Measurements from ENCODE around the gene AAK1. TPM values are rescaled to one million over a fixed set of nuclear protein-coding genes. Genes with fewer than 3 reads are reported as not detected.
"Not testable (repeated sequence)": the region's sequence is repeated elsewhere in the genome, so short reads cannot be mapped to it uniquely, and the experiment has no call there.

AAK1 gene
- total RNA-seq, 1 experiment from 2014 or later: 30.6 TPM

- Histone ChIP-seq H3K4me1 (ENCODE audit: insufficient read depth, low read length) (no peaks in the 10 kb centered on the region), H3K27ac (ENCODE audit: insufficient read length, low read depth, low read length) (no peak overlapping the region), H3K14ac (ENCODE audit: insufficient read depth, low read length) (no peak overlapping the region), H3K4me2 (ENCODE audit: insufficient read depth, insufficient read length, low read length) (no peak overlapping the region), H3K23ac (ENCODE audit: insufficient read length, low read depth, low read length) (no peak overlapping the region), H4K20me1 (ENCODE audit: control insufficient read depth, insufficient read depth, insufficient read length) (no peaks in the 10 kb centered on the region), H2BK12ac (ENCODE audit: insufficient read length, low read depth, low read length) (no peak overlapping the region), H3K56ac (ENCODE audit: insufficient read length, low read depth, low read length) (no peak overlapping the region), H4K8ac (replicated peaks; ENCODE audit: insufficient read length, low read depth, low read length) (no peak overlapping the region), H3K79me1 (ENCODE audit: insufficient read depth, low read depth, low read length, poor library complexity, severe bottlenecking) (no peaks in the 10 kb centered on the region), H3K4ac (ENCODE audit: low read depth, low read length) (no peak overlapping the region), H3K23me2 (ENCODE audit: insufficient read length, low read depth, low read length, poor library complexity, severe bottlenecking) (no peaks in the 10 kb centered on the region), H3K9me3 (ENCODE audit: control insufficient read depth, low read depth, low read length) (no peaks in the 10 kb centered on the region), H3K79me2 (ENCODE audit: insufficient read depth, low read length) (no peaks in the 10 kb centered on the region), H2BK120ac (ENCODE audit: low read depth, low read length, poor library complexity, severe bottlenecking) (no peak overlapping the region), H3K27me3 (ENCODE audit: insufficient read depth, low read length) (no peaks in the 10 kb centered on the region), H4K91ac (ENCODE audit: insufficient read length, low read depth, low read length) (no peak overlapping the region), H2BK15ac (ENCODE audit: low read depth, low read length) (no peak overlapping the region), H4K5ac (ENCODE audit: insufficient read length, low read depth, low read length) (no peak overlapping the region), H3K9ac (ENCODE audit: extremely low read depth, insufficient read length, low read length) (no peak overlapping the region), H2AFZ (ENCODE audit: low read length) (no peak overlapping the region), H3T11ph (ENCODE audit: low read length) (no peak overlapping the region), H2BK5ac (ENCODE audit: insufficient read length, low read length) (no peak overlapping the region), H3K18ac (ENCODE audit: insufficient read length, low read depth, low read length) (no peak overlapping the region), H2BK20ac (ENCODE audit: low read depth, low read length, poor library complexity, severe bottlenecking) (no peak overlapping the region), H2AK5ac (ENCODE audit: insufficient read length, low read length) (no peak overlapping the region)
- Mint-ChIP-seq H3K4me3 (no peak overlapping the region), H3K36me3 (ENCODE audit: insufficient read depth in 1 of 3, low read depth in 3 of 3) (no peaks in the 10 kb centered on the region), H3K9me3 (peaks cover 0 to 4% of the 10 kb centered on the region in 2 experiments; a peak in 2 of 5 replicates), H3K27ac (no peak overlapping the region), H3K4me1 (peaks cover 0 to 4% of the 10 kb centered on the region in 2 experiments; a peak in 3 of 4 replicates), H3K27me3 (ENCODE audit: low read depth) (no peaks in the 10 kb centered on the region; the same call in 1 of the 2 replicates)
- no peak for TF ChIP-seq CTCF (conservative IDR thresholded peaks at IDR 0.05)
- no CpG with 5 or more reads among the region's 3 CpGs for WGBS (ENCODE audit: extremely low coverage, insufficient read length, low lambda C conversion rate)
- no peak for DNase-seq
These were observed 20.3 kb upstream of the AAK1 start for GRCh38 chr2:69663860-69664259.

GRCh38 chr2:69662547-69662946 is 19.0 kb upstream of the AAK1 start:
- DNase-seq; H2BK120ac ChIP-seq (ENCODE audit: low read depth, low read length, poor library complexity, severe bottlenecking); H3K9me3 ChIP-seq (ENCODE audit: control insufficient read depth, low read depth, low read length); H3K27me3 ChIP-seq (ENCODE audit: insufficient read depth, low read length); H3K23me2 ChIP-seq (ENCODE audit: insufficient read length, low read depth, low read length, poor library complexity, severe bottlenecking); H3K4me1 ChIP-seq (ENCODE audit: insufficient read depth, low read length); H2BK20ac ChIP-seq (ENCODE audit: low read depth, low read length, poor library complexity, severe bottlenecking); H4K91ac ChIP-seq (ENCODE audit: insufficient read length, low read depth, low read length); H3T11ph ChIP-seq (ENCODE audit: low read length); H3K4ac ChIP-seq (ENCODE audit: low read depth, low read length); H2BK15ac ChIP-seq (ENCODE audit: low read depth, low read length); H3K4me1 Mint-ChIP-seq; H3K18ac ChIP-seq (ENCODE audit: insufficient read length, low read depth, low read length); H3K79me1 ChIP-seq (ENCODE audit: insufficient read depth, low read depth, low read length, poor library complexity, severe bottlenecking); H3K4me3 Mint-ChIP-seq; H3K27ac ChIP-seq (ENCODE audit: insufficient read length, low read depth, low read length); H3K27ac Mint-ChIP-seq; H3K9ac ChIP-seq (ENCODE audit: extremely low read depth, insufficient read length, low read length); H3K4me2 ChIP-seq (ENCODE audit: insufficient read depth, insufficient read length, low read length); H2BK5ac ChIP-seq (ENCODE audit: insufficient read length, low read length); H3K79me2 ChIP-seq (ENCODE audit: insufficient read depth, low read length); H3K27me3 Mint-ChIP-seq (ENCODE audit: low read depth); H3K14ac ChIP-seq (ENCODE audit: insufficient read depth, low read length); H2AK5ac ChIP-seq (ENCODE audit: insufficient read length, low read length); H3K9me3 Mint-ChIP-seq; H4K20me1 ChIP-seq (ENCODE audit: control insufficient read depth, insufficient read depth, insufficient read length); H3K56ac ChIP-seq (ENCODE audit: insufficient read length, low read depth, low read length); H2BK12ac ChIP-seq (ENCODE audit: insufficient read length, low read depth, low read length); H4K5ac ChIP-seq (ENCODE audit: insufficient read length, low read depth, low read length); H4K8ac ChIP-seq (replicated peaks; ENCODE audit: insufficient read length, low read depth, low read length); H3K36me3 Mint-ChIP-seq (ENCODE audit: insufficient read depth in 1 of 3, low read depth in 3 of 3); H2AFZ ChIP-seq (ENCODE audit: low read length); H3K23ac ChIP-seq (ENCODE audit: insufficient read length, low read depth, low read length): not testable (repeated sequence)
- WGBS (ENCODE audit: extremely low coverage, insufficient read length, low lambda C conversion rate): no CpG with 5 or more reads among the region's 2 CpGs
